ENCODE measurements around the gene GPR87.

GRCh38 chr3:151290673-151291072 is 25.9 kb downstream of the GPR87 start:
- TF ChIP-seq POLR2A (IDR thresholded peaks at IDR 0.05; ENCODE audit: low read depth, low read length) (no peak), CTCF (conservative IDR thresholded peaks at IDR 0.05; ENCODE audit: low read depth, low read length) (peak; percentile 87), MXI1 (IDR thresholded peaks at IDR 0.05; ENCODE audit: borderline replicate concordance, low read depth, low read length) (no peak), CHD1 (IDR thresholded peaks at IDR 0.05; ENCODE audit: low read depth, low read length) (no peak), RAD21 (IDR thresholded peaks at IDR 0.05; ENCODE audit: low read length) (peak; percentile 93), NFE2L2 (IDR thresholded peaks at IDR 0.05; ENCODE audit: low read depth, low read length) (no peak), ELK1 (IDR thresholded peaks at IDR 0.05; ENCODE audit: borderline replicate concordance, low read depth, low read length) (no peak)

Data from IMR-90 (cell line).